ENCODE results near the gene CARMIL3.

DNA sequence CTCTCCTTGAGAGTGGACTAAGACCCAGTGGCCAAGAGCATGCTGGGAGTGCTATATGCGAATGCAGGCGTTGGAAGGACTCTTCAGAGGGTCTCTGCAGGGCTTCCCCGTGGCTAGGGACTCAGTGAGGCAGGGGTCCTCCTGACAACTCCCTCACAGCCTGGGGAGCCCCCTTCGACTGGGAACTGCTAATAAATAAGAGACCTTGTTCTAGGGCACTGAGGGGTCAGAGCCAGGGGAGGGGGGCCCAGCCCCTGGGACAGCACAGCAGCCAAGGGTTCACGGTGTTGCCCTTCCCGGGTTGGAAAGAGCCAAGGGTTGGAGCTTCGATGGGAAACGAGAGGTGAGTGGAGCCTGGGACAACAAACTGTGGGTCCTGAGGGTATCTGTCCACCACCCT lies 13.6 kb downstream of the CARMIL3 start:
- TF ChIP-seq EZH2phosphoT487 (IDR thresholded peaks at IDR 0.05; ENCODE audit: insufficient read depth, low read depth) (no peak), EZH2 (IDR thresholded peaks at IDR 0.05; ENCODE audit: insufficient read depth, poor library complexity, severe bottlenecking) (no peak)

All from GM23248 (cell line).